ENCODE results near the gene GUCY1A2.
"Not testable (repeated sequence)": the region's sequence is repeated elsewhere in the genome, so short reads cannot be mapped to it uniquely, and the experiment has no call there.

The GUCY1A2 gene, protein sequence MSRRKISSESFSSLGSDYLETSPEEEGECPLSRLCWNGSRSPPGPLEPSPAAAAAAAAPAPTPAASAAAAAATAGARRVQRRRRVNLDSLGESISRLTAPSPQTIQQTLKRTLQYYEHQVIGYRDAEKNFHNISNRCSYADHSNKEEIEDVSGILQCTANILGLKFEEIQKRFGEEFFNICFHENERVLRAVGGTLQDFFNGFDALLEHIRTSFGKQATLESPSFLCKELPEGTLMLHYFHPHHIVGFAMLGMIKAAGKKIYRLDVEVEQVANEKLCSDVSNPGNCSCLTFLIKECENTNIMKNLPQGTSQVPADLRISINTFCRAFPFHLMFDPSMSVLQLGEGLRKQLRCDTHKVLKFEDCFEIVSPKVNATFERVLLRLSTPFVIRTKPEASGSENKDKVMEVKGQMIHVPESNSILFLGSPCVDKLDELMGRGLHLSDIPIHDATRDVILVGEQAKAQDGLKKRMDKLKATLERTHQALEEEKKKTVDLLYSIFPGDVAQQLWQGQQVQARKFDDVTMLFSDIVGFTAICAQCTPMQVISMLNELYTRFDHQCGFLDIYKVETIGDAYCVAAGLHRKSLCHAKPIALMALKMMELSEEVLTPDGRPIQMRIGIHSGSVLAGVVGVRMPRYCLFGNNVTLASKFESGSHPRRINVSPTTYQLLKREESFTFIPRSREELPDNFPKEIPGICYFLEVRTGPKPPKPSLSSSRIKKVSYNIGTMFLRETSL

DNA sequence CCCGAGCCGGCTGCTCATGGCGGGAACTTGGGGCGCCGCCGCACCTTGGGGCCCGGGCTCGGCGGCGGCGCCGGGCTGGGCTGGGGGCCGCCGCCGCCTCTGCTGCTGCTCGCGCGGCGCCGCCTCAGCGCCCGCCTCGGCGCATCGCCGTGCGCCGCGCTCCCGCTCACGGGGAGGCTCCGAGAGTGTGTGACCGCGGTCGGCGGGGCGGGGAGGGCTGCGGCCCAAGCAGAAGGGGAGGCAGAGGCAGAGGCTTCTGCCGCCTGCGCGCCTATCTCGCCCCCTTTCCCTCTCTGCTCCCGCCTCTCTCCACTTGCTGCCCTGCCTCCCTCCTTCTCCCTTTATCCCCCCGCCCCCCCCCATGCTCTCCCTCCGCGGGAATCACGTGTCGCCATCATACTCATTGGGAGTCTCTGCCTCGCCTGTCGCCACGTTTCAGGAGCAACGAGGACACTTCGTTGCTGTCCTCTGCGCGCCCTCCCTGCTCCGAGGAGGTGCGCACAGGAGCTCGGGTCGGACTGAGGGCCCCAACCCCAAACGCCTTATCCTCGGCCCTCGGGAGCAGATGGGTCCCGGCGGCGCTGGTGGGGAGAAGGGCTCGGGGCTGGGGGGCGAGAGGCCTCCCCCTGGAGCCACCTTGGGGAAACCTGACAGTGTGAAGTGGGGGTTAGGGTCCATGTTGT lies at the start of gene GUCY1A2:
TSS of gene GUCY1A2 (minus strand) at position 258 of the 683 bp plus-strand sequence. CDS start 421 bp downstream, outside the sequence.
- no peak for DNase-seq

DNA sequence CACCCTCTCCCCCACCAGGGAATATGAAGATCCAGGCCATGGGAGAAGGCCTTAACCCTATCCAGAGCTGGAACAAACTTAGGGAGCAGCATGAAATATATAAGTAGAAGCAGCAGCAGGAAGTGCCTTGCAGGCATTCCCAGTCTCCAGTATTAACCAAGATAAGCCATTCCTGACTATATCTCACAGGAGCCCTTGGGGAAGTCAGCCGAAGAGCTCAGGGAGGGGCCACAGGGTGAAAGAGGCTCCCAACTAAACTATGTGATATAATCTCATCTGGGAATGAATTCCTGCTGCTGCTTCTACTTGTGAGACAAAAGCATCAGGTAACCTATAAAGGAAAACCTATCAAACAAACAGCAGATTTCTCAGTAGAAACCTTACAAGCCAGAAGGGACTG lies 36.1 kb upstream of the GUCY1A2 start:
- DNase-seq: no peak

DNA sequence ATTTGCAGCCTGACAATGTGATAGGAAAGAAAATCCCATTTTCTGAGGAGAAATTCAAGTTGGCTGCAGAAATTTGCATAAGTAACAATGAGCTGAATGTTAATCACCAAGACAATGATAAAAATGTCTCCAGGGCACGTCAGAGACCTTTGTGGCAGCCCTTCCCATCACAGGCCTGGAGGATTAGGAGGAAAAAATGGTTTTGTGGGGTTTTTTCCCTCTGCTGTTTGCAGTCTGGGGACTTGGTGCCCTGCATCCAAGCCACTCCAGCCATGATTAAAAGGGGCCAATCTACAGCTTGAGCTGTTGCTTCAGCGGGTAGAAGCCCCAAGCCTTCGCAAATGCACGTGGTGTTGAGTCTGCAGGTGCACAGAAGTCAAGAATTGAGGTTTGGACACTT lies 33.1 kb upstream of the GUCY1A2 start:
- DNase-seq: not testable (repeated sequence)

DNA sequence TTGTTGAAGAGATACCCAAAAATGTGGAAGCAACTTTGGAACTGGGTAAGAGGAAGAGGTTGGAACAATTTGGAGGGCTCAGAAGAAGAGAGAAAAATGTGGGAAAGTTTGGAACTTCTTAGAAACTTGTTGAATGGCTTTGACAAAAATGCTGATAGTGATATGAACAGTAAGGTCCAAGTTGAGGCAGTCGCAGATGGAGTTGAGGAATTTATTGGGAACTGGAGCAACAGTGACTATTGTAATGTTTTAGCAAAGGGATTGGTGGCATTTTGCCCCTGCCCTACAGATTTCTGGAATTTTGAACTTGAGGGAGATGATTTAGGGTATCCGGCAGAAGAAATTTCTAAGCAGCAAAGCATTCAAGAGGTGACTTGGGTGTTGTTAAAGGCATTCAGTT lies 32.6 kb upstream of the GUCY1A2 start:
- DNase-seq: not testable (repeated sequence)

DNA sequence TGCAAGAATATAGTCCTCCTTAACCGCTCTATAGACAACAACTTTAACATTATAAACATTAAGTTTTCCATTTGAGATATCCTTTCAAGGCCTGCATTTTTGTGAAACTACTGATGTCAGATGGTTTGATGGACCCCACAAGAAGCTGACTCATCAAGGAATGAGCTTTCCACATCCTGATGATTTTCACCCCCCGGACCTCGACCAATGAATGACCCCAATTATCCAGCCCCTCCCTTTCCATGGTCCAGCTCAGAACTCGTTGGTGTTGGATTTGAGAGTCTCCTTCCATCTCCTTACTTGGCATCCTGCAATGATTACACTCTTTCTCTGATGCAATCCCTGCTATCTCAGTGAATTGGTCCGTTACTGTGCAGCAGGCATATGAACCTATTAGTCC lies 31.8 kb upstream of the GUCY1A2 start:
- DNase-seq: no peak

DNA sequence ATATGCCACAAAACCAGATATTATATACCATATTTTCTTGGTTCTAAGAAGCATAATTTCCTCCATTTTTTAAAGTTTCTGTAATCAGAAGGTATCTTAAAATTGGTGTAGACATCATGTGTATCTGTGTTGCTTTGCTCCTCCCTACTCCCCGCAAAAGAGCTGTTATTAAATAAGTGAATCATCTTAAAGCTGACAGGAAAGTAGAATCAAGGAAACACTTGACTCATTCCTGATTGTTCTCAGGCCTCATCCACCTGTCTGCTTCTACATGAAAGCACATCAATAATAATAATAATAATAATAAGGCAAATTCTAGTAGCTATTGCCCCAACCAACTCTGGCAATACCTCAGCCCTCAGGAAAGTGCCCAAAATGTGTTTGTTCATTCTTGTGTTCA lies 26.2 kb upstream of the GUCY1A2 start:
- no peak for DNase-seq

DNA sequence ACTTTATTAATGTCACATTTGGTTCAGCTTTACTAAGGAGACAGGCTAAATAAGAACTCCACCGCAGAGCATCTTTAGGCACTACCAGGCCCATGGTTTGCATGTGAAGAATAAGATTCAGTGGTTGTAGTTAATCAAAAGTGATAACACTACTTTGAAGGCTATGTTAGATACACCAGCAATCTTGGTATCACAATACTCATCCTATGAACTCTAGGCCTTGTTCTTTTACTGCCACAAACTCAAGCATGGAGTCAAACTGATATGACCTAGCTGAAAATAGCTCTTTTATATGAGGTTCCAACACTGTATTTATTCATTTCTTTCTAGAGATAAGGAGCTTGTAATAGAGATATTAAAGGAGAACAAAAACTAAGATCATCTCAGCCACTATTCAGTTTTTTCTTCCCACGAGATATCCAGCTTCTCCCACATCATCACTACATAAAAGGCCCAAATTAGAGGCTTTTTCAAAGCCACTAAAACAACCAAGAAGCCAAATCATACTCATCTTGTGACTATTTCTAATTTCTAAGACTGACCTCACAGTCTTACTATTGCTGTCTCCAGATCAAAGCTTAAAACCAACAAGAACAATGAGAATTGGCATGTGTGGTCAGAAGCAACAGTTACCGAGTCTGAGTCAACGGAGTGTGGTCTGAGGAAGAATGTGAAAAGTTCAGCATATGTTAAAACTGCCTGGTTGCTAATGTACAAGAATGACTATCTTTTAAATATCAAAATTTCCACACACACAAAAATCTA lies 25.1 kb upstream of the GUCY1A2 start:
- no peak for DNase-seq

DNA sequence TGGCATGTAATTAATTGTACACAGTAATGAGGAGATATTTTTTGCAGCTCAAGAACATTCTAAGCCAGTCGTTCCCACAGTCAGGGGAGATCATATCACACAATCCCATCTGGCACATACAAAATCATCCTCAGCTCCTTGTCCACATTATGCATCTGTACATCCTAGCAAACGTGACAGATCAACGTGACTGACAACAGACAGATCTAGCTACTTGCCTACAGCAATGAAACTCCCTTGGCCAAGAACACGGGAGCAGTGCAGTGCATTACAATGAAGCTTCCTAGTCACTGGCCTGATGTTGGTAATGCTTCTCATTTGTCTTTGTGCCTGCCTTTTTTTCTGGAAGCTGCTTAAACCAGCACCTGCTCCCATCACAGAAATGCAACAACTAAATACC lies 24.5 kb upstream of the GUCY1A2 start:
- DNase-seq: no peak

DNA sequence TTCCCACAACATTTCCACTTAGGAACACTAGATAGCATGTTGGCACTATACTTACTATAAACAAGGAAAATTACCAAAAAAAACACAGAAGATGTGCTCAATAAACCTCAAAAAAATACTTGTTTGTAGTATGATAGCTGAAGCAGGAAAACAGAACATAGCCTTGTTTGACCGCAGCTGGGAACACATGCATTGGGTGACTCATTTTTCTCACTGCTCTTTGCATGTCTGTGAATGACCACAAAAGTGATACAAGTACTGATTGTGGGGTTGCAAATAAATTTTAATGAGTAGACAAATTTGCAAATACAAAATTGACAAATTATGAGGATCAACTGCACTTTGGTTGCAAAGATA lies 22.8 kb upstream of the GUCY1A2 start:
- DNase-seq: no peak

DNA sequence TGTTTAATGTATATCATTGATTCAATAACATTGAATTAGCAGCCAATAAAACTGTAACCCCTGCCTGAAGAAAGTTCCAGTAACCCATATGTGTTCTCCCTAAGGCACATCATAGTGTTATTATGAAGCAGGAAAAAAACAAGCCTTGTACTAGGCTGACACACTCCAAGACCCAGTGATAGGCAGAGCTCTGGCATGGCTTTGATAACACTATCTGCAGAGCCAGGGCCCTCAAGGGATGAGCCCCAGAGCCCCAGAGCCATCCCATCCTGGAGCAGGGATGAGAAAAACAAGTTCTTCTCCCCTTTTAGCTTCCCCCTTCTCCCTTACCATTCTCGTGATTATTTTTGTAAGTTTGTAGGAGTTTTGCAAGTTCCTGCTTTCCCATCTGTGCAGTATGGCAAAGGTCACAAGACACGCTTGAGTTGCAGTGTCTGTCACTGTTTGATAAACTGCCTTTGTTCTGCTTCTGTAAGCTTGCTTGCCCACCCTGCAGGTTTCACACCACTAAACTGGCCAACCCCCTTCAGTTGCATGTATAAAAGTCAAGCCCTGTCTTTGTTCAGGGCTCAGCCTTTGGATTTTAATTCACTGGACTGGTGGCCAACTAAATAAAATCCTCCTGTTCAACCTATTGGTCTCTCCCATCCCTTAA lies 22.3 kb upstream of the GUCY1A2 start:
- no peak for DNase-seq

DNA sequence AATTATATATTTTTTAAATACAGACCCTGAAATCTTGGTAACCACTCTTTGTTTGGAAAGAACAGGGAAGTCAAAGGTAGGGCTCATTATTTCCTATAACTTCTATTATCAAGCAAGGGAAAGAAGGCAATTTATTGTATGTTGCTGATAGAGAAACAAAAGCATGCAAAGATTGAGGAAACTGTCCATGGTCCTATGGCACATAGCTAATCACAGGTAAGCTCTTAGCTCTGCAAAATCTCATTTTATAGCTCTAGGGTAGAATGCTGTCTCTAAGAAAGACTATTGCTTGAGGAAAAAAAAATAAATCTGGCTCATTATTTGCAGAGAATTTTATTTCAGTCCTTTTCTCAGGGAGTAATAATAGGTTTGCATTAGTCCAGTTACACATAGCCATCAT lies 7.4 kb upstream of the GUCY1A2 start:
- DNase-seq: no peak

DNA sequence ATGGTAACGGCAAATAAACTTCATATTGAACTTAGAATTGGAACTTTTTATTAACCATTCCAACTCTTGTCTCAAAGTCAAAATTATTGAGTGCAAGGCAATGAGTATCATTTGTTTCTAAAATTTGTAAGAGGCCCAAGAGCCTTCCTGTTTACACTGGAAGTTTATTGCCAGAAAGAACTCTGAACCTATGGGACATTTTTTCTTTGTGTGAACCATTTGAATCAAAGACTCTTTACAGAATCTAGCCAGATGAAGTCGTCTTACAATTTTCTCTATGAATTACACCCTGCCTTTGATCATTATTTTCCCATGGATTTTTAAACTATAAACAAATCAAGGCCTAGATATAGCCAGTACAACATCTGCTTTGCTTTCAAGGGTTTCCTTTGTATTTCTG lies 2.3 kb upstream of the GUCY1A2 start:
- no peak for DNase-seq

DNA sequence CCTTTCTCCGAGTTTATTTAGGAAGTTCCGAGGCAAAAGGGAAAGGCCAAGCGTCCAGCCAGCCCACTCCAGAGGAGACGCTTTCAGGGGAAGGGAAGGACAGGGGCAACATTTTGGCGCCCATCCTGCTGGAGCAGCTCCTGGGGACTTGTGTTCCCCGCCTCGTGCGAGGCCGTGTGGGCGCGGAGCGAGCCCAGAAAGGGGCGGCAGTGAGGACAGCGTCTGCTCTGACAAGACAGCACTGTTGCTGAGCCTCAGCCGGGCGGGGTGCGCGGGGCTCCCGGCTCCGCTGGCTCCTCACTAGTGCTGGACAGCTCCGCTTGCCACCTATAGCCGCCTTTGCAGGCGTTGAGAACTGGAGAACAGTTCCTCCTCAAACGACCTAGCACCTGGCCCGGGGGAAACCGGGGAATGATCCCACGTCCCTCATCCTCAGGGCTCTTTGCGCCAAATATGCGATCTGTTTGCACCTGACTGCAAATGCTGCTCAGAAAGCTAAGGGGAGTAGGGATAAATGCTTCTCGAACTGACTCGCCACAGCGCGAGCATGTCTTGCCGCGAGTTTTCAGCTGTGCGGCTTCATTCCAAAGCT lies 722 bp upstream of the GUCY1A2 start:
- no peak for DNase-seq

DNA sequence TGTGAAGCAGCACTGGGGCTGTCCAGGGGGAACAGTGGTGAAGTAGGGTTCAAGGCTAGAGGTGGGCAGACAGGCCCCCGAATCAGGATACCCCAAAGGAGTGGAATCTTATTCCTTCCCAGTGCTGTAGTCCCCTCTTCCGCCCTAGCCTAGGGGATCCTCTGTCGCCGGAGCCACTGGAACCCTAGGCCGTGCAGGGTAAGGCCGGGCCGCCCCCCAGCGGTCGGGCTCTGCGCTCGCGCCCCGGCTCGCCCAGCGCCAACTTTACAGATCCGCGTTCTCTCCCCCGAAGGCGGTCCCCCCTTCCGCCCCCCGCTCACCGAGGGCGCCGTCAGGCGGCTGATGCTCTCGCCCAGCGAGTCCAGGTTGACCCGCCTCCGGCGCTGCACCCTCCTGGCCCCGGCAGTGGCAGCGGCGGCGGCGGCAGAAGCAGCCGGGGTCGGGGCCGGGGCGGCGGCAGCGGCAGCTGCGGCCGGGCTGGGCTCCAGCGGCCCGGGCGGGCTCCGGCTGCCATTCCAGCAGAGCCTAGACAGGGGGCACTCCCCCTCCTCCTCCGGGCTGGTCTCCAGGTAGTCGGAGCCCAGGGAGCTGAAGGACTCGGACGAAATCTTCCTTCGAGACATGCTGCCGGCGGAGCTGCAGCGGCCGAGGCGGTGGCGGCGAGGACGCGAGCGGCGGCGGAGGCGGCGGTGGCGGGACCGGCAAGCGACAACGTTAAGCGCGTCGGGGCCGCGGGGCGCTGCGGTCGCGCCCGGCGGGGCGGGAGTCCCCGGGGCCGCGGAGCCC lies 650 bp downstream of the GUCY1A2 start:
- DNase-seq: no peak

DNA sequence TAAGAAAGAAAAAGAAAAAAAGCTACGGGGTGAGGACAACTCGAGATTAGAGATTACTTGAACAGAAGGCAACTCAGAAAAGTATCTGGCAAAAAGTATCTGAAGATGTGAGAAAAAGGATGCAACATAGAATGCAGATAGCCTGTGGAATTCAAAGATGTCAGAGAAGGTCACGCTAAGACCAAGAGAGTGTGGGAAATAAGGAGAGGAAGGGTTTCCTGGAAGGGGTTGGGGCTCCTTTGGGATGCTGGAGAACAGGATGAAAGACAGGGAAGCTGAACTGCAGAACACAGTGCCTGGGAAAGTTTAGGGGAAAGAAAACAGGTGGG lies 1.2 kb downstream of the GUCY1A2 start:
- DNase-seq: no peak

DNA sequence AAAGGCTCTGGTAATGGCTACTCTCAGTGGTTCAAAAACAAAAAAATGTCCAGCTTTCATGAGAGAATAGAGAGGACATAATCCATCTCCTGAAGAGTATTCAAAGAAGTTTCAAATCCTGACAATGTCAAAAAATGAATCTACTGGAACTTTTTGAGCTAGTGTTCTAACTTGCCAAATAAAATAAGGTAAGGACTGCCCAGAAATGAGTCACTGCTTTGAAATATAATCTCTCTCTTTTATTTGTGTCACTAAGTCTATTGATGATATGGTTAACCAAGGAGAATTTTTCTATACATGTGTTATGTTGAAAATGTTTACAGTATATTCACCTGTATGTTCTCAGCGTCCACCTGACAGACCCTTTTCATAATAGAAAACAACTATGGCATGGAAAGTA lies 3.4 kb downstream of the GUCY1A2 start:
- no peak for DNase-seq

DNA sequence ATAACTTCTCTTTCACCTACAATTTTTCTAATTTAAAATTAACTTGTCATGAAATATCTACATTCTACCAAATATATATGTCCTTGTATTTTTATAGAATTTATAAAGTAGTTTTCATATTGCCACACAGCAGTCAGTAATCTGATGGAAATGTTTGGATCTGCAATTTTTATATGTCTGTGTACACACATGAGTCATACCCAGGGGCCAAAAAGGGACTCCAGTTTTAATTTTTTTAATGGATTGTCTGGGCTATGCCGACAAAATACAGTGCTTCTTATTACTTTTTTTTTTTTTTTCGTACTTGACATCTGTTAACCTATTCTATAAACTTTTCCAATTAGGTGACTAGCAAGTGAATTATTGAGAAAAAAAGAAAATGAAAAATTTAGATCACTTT lies 6.3 kb downstream of the GUCY1A2 start:
- DNase-seq: no peak

DNA sequence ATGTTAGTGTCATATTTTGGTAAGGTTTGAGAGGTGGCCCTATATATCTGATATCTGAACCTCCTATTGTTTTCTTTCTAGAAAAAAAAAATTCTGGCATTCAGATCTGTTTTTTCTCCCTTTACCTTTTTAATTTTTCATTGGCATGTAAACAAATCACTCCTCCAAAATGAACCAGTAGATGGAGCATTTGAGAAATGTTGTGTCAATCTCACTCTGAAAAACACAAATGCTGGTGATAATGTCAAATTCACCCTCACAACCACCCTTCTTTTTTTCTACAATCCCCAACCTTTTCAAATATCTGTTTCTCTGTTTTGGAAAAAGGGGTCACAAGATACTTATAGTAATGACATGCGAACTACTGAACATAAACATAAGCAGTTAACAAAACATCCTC lies 9.1 kb downstream of the GUCY1A2 start:
- no peak for DNase-seq

DNA sequence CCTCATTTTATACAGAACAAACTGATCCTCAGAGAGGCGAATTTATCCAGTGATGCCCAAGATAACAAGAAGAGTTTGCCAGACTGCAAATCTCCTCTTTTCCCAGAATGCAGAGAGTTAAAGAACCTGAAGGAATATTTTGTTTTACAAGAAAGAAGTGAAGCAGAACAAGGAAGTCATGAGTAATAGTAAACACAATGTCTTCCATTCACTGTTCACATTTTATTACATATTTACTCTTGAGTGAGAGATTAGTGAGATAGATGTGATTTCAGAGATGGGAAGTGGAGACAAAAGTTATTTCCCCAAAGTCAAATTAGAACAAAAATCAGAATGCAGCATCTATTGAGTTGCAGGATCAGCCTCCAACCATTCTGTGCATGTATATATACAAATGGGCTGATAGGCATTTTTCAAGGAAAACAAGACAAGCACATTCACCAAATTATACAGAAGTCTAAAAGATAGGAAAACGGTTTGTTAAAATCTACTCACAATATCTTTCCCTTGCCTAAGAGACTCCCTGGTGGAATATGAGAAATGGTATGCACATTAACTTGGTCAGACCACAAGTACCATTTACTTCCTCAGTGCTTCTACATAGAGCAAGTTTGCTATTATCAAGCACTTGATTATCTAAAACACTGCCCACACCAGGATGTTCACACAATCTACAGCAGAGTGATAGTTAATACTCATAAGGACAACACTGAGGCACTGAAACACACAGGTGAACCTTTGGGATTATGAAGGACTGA lies 12.0 kb downstream of the GUCY1A2 start:
- DNase-seq: no peak

DNA sequence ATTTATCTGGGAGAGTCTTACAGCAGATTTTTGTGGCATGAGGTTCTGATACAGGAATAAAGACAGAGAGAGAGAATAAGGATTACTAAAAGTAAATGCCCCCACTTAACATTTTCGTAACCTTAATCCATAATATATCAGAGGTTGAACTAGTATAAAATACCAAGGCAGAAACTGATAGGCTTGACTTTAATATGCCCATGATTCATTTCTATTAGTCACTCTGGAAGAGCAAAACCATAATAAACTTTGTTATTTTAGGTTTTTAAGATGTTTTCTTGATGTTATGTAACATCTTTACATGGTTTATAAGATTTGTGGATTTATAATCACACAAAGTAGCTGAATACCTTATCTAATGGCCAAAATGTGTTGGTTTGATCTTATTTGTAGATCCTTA lies 19.1 kb downstream of the GUCY1A2 start:
- DNase-seq: no peak

DNA sequence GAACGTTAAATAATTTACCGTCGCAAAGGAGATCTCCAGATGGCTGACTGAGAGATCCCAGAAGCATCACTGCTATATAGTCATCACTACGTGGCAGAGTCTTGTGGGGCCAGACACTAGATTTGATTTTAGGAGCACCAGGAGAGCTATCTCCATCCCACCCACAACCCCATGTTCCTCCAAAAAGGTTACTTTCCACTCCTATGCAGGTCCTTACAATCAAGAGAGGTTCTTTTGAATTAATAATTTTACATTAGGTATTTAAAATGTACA lies 19.4 kb downstream of the GUCY1A2 start:
- DNase-seq: no peak

Measured in activated naive CD4-positive, alpha-beta T cell (primary cell).